HG03060 (cell line): ENCODE results near the gene EYS.

Experiments
- ATAC-seq: cut with Tn5 transposase; IDR thresholded peaks from one replicate; pipeline ENCODE4 v1.9.1; 2021; ENCODE audit warnings: low read depth, moderate number of reproducible peaks; ENCODE audit not compliant: unreplicated experiment

The EYS gene

GRCh38 chr6:64750910-64751309 is 956.1 kb downstream of the EYS start:
- no peak for ATAC-seq

DNA sequence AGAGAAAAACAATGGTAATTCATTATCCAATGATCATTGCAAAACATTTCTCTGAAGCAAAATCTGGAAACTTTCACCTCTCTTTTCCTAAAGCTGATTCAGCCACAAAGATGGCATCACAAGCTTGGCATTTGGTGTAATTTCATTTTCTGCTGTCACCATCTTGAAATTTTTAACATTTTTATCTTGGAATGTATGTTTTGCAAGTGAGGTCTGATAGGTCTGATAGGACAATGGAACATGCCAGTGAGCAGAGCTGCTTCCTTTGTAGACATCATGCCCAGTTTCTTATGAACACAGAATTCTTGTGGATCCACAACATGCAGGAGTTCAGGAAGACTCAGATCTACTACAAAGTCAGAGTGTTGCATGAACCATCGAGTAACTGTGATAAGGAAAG is 969.6 kb downstream of the EYS start:
- no peak for ATAC-seq

DNA sequence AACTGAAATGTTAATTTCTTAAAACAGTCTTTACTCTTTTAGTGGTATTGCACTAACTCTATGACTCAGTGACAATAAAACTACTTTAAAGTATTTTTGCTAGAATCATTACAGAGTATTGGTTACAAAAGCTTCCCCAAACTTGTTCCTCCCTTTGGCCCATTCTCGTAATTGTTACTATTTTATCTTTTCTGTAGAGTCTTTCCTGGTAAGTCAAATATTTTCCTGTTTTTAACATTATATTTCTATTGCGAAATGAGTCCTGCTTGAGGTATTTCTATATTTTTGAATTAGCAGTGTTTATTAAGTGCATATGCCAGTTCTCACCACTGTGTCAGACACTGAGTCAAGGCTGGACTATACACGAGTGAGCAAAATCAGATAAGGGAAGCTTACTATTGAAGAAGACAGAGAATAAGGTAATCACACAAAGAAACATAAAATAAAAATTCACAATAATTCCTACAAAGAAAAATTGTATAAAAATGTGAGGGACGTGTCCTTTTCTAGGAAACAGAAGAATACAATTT is 970.5 kb downstream of the EYS start:
- no peak for ATAC-seq

GRCh38 chr6:64733433-64733832 is 973.6 kb downstream of the EYS start:
- no peak for ATAC-seq

DNA sequence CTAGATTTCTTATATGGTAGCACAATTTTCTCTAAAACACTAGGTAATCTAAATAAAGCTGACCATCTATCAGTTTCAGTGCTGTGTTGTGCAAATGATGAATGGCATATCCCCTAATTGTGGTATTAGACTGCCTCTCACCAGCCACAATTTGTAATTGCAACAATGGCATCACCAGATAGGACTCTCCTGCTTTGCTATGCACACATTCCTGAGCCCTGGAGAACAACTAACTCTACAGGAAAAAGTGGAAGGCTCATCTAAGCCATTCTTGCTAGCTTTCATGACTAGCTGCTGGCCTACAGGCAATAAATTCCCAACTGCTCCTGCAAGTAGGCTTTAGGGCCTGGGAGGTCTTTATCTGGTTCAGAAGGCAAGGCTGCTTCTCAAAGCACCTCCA is 974.1 kb downstream of the EYS start:
- no peak for ATAC-seq

GRCh38 chr6:64729522-64729921 is 977.5 kb downstream of the EYS start:
- no peak for ATAC-seq

DNA sequence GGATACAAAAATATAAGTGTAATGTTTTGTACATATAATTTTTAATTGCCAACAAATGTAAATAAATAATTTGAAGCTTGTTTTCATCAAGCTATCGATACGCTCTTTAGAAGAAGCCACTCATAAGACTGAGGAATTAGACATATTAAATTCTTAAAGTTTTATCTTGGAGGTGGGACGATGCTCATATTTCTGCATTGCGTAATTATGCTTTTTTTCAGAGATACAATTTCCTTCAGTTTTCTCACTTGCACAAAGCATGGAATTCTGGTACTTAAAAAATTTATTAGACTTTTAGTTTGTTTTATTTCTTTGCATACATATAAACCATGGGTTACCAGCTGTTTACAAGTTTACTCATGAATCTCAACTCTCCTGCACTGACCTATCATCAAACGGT is 980.0 kb downstream of the EYS start:
- no peak for ATAC-seq

DNA sequence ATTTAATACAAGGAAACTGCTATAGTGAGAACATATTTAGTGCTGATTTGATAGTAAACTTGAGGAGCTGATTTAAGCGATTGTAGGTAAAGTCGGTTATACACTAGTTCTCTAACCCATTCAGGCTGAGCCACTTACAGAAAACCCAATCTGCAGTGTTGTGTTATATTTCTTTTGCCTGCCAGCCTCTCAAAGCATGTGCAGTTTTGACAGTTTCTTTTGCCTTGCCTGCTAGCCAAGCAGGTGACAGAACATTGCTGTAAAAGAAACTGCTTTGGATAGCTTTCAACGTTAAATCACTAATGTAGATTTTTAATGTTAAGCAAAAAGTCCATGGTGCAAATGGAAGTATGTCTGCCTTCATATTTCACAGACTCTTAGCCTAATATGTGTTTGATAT is 982.9 kb downstream of the EYS start:
- ATAC-seq = no peak

DNA sequence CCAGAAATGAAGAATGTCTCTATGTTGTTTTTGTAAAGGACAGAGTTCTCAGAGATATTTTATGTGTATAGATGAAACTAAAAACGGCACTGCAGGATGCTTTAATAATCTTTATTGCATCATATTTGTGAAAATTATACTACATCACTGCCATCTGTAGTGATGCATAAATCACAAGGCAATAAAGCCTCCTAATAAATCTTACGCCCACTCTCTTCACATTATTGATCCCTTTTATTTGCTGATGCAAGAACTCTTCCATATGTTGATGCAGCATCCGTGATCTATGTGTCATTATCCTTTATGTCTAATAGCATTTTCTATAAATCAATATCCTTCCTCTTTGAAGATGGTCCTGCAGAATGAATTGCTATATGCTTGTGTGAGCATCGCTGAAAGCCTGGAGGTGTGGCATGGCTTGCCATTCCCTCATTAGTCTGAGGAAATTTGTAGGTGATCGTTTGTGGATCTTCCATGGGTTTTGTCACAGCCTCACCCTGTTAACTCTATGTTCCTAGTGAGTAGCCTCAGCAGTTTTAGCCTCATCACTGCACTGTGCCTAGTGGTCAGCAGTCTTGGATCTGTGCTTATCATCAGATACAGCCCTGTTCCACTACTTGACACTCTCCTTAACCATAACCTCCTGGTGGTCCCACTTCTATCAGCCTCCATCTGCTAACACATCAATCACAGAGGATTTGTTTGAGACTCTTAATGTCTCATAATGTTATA is 983.5 kb downstream of the EYS start:
- no peak for ATAC-seq

GRCh38 chr6:64721865-64722264 is 985.2 kb downstream of the EYS start:
- no peak for ATAC-seq

DNA sequence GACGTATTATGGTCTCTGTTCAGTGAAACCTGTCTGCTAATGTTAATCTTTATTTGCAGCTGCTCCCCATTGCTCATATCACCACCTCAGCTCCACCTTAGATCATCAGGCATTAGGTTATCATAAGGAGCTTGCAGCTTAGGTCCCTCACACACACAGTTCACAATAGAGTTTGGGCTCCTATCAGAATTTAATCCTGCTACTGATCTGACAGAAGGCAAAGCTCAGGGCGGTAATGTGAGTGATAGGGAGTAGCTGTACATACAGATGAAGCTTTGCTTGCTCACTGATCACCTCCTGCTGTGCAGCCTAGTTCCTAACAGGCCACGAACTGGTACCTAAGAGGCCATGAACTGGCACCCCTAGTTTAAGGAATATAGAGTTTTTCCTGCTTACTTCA is 989.7 kb downstream of the EYS start:
- ATAC-seq = no peak

- ATAC-seq = no peak
Observed at GRCh38 chr6:64715624-64716023, 991.4 kb downstream of the EYS start.

GRCh38 chr6:64714073-64714472 is 993.0 kb downstream of the EYS start:
- no peak for ATAC-seq

DNA sequence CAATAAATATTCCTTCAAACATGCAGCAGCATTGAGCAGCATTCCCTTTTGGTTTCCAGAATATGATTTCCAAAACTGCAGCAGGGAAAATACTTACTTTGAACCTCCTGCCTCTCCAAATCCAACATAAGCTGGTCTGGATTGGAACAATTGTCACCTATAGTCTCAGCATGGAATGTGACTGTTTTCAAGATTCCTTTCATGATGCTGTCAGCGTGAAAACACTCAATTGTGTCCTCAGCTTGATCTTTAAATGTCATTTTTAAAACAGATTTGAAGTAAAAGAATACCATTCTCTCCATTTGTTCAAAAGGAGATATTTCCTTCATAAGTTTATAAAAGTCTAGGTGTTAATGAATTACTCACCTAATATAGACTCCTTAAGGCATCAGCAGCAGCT is 993.9 kb downstream of the EYS start:
- ATAC-seq = no peak

GRCh38 chr6:64712606-64713005 is 994.4 kb downstream of the EYS start:
- no peak for ATAC-seq

DNA sequence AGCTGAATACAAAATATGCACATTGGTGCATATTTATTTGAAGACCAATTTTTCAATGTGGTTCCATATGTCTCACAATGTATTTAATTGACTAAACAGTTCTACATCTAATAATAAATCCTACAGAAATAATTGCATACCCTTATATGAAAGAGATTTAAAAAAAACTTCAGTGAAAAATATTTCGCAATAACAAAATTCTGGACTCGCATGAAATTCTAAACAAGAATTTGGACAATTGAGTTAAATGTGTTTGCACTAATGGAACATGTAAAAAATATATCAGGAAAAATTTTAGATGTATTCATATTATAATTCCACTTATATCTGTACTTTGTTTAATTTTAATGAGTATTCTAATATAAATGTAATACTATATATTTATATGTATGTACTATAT is 1003.1 kb downstream of the EYS start:
- ATAC-seq = no peak

DNA sequence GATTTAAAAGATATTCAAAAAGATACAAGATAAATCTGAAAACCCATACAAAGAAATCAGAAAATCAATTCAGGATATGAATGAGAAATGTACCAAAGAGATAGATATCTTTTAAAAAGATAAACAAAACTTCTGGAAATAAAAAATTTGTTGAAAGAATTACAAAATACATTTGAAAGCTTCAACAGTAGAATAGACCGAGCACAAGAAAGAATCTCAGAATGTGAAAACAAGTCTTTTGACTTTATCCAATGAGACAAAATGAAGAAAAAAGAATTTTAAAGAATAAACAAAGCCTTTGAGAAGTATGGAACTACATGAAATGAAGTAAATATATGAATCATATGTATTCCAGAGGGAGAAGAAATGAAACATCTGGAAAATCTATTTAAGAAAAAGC is 1011.0 kb downstream of the EYS start:
- ATAC-seq = no peak

GRCh38 chr6:64694356-64694755 is 1012.7 kb downstream of the EYS start:
- ATAC-seq = no peak

DNA sequence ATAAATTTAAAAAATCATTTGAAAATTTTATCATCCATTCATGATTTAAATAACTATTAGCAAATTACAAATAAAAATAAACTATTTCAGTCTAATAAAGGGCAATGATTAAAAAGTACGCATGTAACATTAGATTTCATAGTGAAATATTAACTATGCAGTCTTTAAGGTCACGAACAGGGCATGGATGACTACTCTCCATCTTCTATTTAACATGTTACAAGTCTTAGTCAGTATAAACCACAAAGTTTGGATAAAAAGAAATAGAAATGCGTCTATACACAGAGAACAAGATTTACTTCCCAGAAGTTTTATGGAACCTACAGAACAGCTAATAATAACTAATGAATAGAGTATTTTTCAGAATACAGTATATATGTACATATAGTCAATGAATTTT is 1016.0 kb downstream of the EYS start:
- ATAC-seq = no peak

GRCh38 chr6:64685401-64685800 is 1021.6 kb downstream of the EYS start:
- ATAC-seq = no peak

DNA sequence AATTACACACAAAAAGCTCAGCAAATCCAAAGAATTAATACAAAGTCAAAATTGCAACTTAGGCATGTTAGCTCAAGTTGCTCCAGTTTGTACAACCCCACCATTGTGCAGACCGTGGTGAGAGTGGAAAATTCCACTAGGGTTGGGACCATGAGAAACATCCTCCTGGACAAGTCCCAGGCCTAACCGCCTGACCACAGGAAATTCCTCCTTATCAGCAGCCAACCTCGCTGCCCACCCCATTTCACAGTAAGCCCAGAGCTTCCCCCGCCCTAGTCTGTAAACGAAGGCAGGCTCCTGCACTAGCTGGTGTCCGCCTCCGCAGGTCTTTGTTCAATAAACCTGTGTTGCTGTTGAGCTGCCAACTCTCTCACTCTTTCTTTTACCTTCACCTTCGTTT is 1023.3 kb downstream of the EYS start:
- no peak for ATAC-seq

- ATAC-seq = no peak
Observed at GRCh38 chr6:64681416-64682160, 1025.4 kb downstream of the EYS start.
